Spleen (tissue), 11 donors: ENCODE data around the gene SELENOI. TPM values are rescaled to one million over a fixed set of nuclear protein-coding genes. Genes with fewer than 3 reads are reported as not detected.

Source experiments
- DNase-seq: peaks from one replicate; pipeline ENCODE4 v3.0.0-alpha.2; 2020
- H3K27ac ChIP-seq, 8 donors: fragments of 200-600 bp; sonication (generic) in 7 of 8; 1 replicate in 4 of 8; 2 replicates in 4 of 8; pipeline versions ENCODE4 v1.5.0 to v1.8.0; 2016 to 2021; ENCODE audit warnings: inconsistent platforms in 4 of 8, mild to moderate bottlenecking in 4 of 8, moderate library complexity in 1 of 8
- H3K27me3 ChIP-seq, 7 donors: fragments of 200-600 bp; sonication (generic) in 6 of 7; replicated peaks in 1 of 7; 1 replicate in 4 of 7; 2 replicates in 3 of 7; pipeline versions ENCODE4 v1.5.0 to v1.8.0; 2016 to 2021; ENCODE audit warnings: inconsistent platforms in 3 of 7, mild to moderate bottlenecking in 1 of 7
- H3K36me3 ChIP-seq, 6 donors: fragments of 200-600 bp; sonication (generic) in 5 of 6; 1 replicate in 4 of 6; 2 replicates in 2 of 6; pipeline versions ENCODE4 v1.5.0 to v1.8.0; 2016 to 2021; ENCODE audit warnings: inconsistent platforms in 2 of 6
- H3K4me1 ChIP-seq, 6 donors: fragments of 200-600 bp; sonication (generic) in 5 of 6; 1 replicate in 3 of 6; 2 replicates in 3 of 6; pipeline versions ENCODE4 v1.5.0 to v1.8.0; 2016 to 2021; ENCODE audit warnings: inconsistent platforms in 3 of 6
- H3K4me3 ChIP-seq, 8 donors: fragments of 200-600 bp; sonication (generic) in 7 of 8; 1 replicate in 4 of 8; 2 replicates in 4 of 8; pipeline versions ENCODE4 v1.5.0 to v1.8.0; 2016 to 2021; ENCODE audit warnings: inconsistent platforms in 4 of 8, mild to moderate bottlenecking in 4 of 8, moderate library complexity in 2 of 8
- H3K9me3 ChIP-seq, 8 donors: fragments of 200-600 bp; sonication (generic) in 7 of 8; 1 replicate in 4 of 8; 2 replicates in 4 of 8; pipeline versions ENCODE4 v1.5.0 to v1.8.0; 2016 to 2021; ENCODE audit warnings: inconsistent platforms in 4 of 8
- POLR2A ChIP-seq, 3 donors: fragments of 450-650 bp; IDR thresholded peaks; one replicate each; pipeline ENCODE4 v1.5.1; 2017; ENCODE audit warnings: antibody characterized with exemption in 3 of 3, mild to moderate bottlenecking in 1 of 3
- POLR2AphosphoS5 ChIP-seq, 3 donors: sonication (generic); formaldehyde crosslinking; IDR thresholded peaks; one replicate each; pipeline ENCODE4 v1.5.1; 2017; ENCODE audit warnings: antibody characterized with exemption in 3 of 3
- WGBS, 5 donors: extraction: QIAGEN DNeasy Blood & Tissue Kit in 3 of 5; methylation state at CpG; one replicate each; pipeline versions ENCODE4 v1.1.5 to v1.1.7; 2013 to 2018; 5-methylcytosine and 5-hydroxymethylcytosine counted together
- intact Hi-C: fragments of 100-400 bp; cut with DNase I; formaldehyde crosslinking; loops from one replicate; pipeline ENCODE4 v1.15.0; 2023; ENCODE audit warnings: low total_unique reads
- polyA plus RNA-seq, 3 donors: library from polyadenylated mRNA; stranded (reverse); fragments of 200-250 nt; gene quantifications; one replicate each; pipeline ENCODE4 v1.2.1, GENCODE V29; 2013
- total RNA-seq, 7 donors: library from RNA; depleted of rRNA in 3 of 7; stranded (reverse); fragments of >200 nt in 3 of 7; fragmentation: NEBNext Ultra II Directional in 4 of 7; extraction: Animal tissue kit (Norgen Biotek cat#: 25700) in 4 of 7; gene quantifications; one replicate each; pipeline versions ENCODE4 v1.1.0 to v1.2.1, GENCODE V29; 2016 to 2021
- TF ChIP-seq, protein P1 (sequence below), 11 experiments: fragments of 200-600 bp in 7 of 11; fragments of 450-650 bp in 4 of 11; sonication (generic) in 4 of 11; IDR thresholded peaks in 8 of 11; conservative IDR thresholded peaks in 3 of 11; 1 replicate in 7 of 11; 2 replicates in 4 of 11; pipeline versions ENCODE4 v1.4.0 to v1.8.0; 2016 to 2021; ENCODE audit warnings: antibody characterized with exemption in 11 of 11, inconsistent platforms in 4 of 11, mild to moderate bottlenecking in 1 of 11
- donor health status: healthy with polysubstance abuse.
- donor health status: DM: no; HTN: no; CAD: no; lungs with moderate emphysema.
- donor health status: DM: no; HTN: no; CAD: no.
- donor health status: Bipolar disorder and iron deficiency.
- donor health status: healthy.
- donor health status: DM: no; HTN: no; CAD: no.
- donor health status: DM: yes; HTN: yes; CAD: no.

SELENOI gene
- total and polyA plus RNA-seq, 10 donors: 2.0 to 23.6 (median 16.4) TPM

- Histone ChIP-seq H3K4me1 (peaks cover 0 to 19% (median 0%) of the 10 kb centered on the region in 6 donors), H3K4me3 (no peak overlapping the region), H3K27me3 (no peaks in the 10 kb centered on the region), H3K27ac (no peak overlapping the region), H3K9me3 (no peaks in the 10 kb centered on the region), H3K36me3 (peaks cover 0 to 22% (median 0%) of the 10 kb centered on the region in 6 donors)
- intact Hi-C loops: no loop called here
- 95 to 98% (median 95%) methylated on average over 2 of the region's 2 CpGs for WGBS, 5 donors
- no peak for DNase-seq
- TF ChIP-seq POLR2A (IDR thresholded peaks at IDR 0.05) (no peak), POLR2AphosphoS5 (IDR thresholded peaks at IDR 0.05) (no peak)
- TF ChIP-seq, protein P1, sequence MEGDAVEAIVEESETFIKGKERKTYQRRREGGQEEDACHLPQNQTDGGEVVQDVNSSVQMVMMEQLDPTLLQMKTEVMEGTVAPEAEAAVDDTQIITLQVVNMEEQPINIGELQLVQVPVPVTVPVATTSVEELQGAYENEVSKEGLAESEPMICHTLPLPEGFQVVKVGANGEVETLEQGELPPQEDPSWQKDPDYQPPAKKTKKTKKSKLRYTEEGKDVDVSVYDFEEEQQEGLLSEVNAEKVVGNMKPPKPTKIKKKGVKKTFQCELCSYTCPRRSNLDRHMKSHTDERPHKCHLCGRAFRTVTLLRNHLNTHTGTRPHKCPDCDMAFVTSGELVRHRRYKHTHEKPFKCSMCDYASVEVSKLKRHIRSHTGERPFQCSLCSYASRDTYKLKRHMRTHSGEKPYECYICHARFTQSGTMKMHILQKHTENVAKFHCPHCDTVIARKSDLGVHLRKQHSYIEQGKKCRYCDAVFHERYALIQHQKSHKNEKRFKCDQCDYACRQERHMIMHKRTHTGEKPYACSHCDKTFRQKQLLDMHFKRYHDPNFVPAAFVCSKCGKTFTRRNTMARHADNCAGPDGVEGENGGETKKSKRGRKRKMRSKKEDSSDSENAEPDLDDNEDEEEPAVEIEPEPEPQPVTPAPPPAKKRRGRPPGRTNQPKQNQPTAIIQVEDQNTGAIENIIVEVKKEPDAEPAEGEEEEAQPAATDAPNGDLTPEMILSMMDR (IDR thresholded peaks at IDR 0.05 in 8 of 11, conservative IDR thresholded peaks at IDR 0.05 in 3 of 11): no peak
These were observed 10.2 kb downstream of the SELENOI start for GRCh38 chr2:26356111-26356510.

- intact Hi-C loops: no loop called here
- Histone ChIP-seq H3K4me3 (no peak overlapping the region), H3K27me3 (no peaks in the 10 kb centered on the region), H3K36me3 (peaks cover 0 to 29% (median 0%) of the 10 kb centered on the region in 6 donors), H3K9me3 (no peaks in the 10 kb centered on the region), H3K27ac (no peak overlapping the region), H3K4me1 (peaks cover 0 to 19% (median 0%) of the 10 kb centered on the region in 6 donors)
- WGBS, 5 donors: 73 to 91% (median 86%) methylated on average over 2 of the region's 2 CpGs
- DNase-seq: no peak
- no peak for TF ChIP-seq POLR2A (IDR thresholded peaks at IDR 0.05)
- TF ChIP-seq POLR2AphosphoS5 (IDR thresholded peaks at IDR 0.05): no peak
- TF ChIP-seq, protein P1 (IDR thresholded peaks at IDR 0.05 in 8 of 11, conservative IDR thresholded peaks at IDR 0.05 in 3 of 11): no peak
These were observed 10.8 kb downstream of the SELENOI start for GRCh38 chr2:26356771-26357170.

GRCh38 chr2:26359886-26360473 is 14.0 kb downstream of the SELENOI start:
- intact Hi-C loops: no loop called here
- Histone ChIP-seq H3K27ac (no peak overlapping the region), H3K9me3 (no peaks in the 10 kb centered on the region), H3K4me3 (no peak overlapping the region), H3K36me3 (peaks cover 0 to 33% (median 0%) of the 10 kb centered on the region in 6 donors), H3K27me3 (no peaks in the 10 kb centered on the region), H3K4me1 (peaks cover 0 to 12% (median 0%) of the 10 kb centered on the region in 6 donors)
- DNase-seq: no peak
- WGBS, 5 donors: 91 to 99% (median 95%) methylated on average over 4 of the region's 4 CpGs
- TF ChIP-seq POLR2AphosphoS5 (IDR thresholded peaks at IDR 0.05) (no peak), POLR2A (IDR thresholded peaks at IDR 0.05) (no peak)
- TF ChIP-seq, protein P1 (IDR thresholded peaks at IDR 0.05 in 8 of 11, conservative IDR thresholded peaks at IDR 0.05 in 3 of 11): no peak

- TF ChIP-seq, protein P1 (IDR thresholded peaks at IDR 0.05 in 8 of 11, conservative IDR thresholded peaks at IDR 0.05 in 3 of 11): no peak
- TF ChIP-seq POLR2AphosphoS5 (IDR thresholded peaks at IDR 0.05) (no peak), POLR2A (IDR thresholded peaks at IDR 0.05) (no peak)
- Histone ChIP-seq H3K36me3 (peaks cover 0 to 45% (median 10%) of the 10 kb centered on the region in 6 donors), H3K4me3 (no peak overlapping the region), H3K27ac (no peak overlapping the region), H3K9me3 (no peaks in the 10 kb centered on the region), H3K27me3 (no peaks in the 10 kb centered on the region), H3K4me1 (peaks cover 0 to 12% (median 0%) of the 10 kb centered on the region in 6 donors)
- intact Hi-C loops: no loop called here
- WGBS, 5 donors: 73 to 82% (median 79%) methylated on average over 4 of the region's 4 CpGs
- DNase-seq: no peak
These were observed 17.4 kb downstream of the SELENOI start for GRCh38 chr2:26363323-26363722.
